HepG2 (cell line): ENCODE data around the gene ZNF500. TPM values are rescaled to one million over a fixed set of nuclear protein-coding genes. Genes with fewer than 3 reads are reported as not detected.

Source experiments
- ATAC-seq: fragments of 200-7000 bp; cut with Tn5 transposase; 3 replicates; pipeline ENCODE4 v1.9.1; 2020; ENCODE audit warnings: mild to moderate bottlenecking, moderate library complexity
- BruUV-seq: library from RNA; stranded (reverse); fragments of 400-500 nt; replicated peaks from 2 replicates; lab custom pipeline; 2021; lab: Mats Ljungman, UMichigan
- CTCF ChIA-PET: fragments of 300-600 bp; formaldehyde crosslinking; extraction: SDS; loops from one replicate; lab custom pipeline; 2021; ENCODE audit warnings: low total read pairs, inconsistent platforms, low intra/inter-chr PET ratio; lab: Yijun Ruan, JAX
- POLR2A ChIA-PET: fragments of 350-600 bp; sonication (Branson Sonifier 250); formaldehyde crosslinking; loops from one replicate; lab custom pipeline; 2020; ENCODE audit warnings: antibody characterized with exemption, inconsistent platforms; lab: Yijun Ruan, JAX
- DNase-seq: peaks from one replicate; pipeline ENCODE4 v3.0.0-alpha.2; 2015; ENCODE audit warnings: low spot score
- FAIRE-seq: peaks from 3 replicates; lab custom pipeline; 2011; peaks lifted over from hg19 to GRCh38; lab: Jason Lieb, UNC
- H2AFZ ChIP-seq: one replicate; pipeline ENCODE4 v1.6.1; 2011; ENCODE audit warnings: low read length, inconsistent platforms
- H3K27ac ChIP-seq: fragments of 300-600 bp; 3 replicates; pipeline ENCODE4 v1.8.0; 2011; ENCODE audit warnings: mixed run types, mild to moderate bottlenecking, mixed read lengths, low read length, inconsistent platforms; ENCODE audit not compliant: insufficient read depth; ENCODE audit errors: extremely low read length
- H3K27me3 ChIP-seq, 2 experiments: fragments of 200-600 bp in 1 of 2; 2 replicates in 1 of 2; 3 replicates in 1 of 2; pipeline versions ENCODE4 v1.6.0 to v1.8.0; 2011; ENCODE audit warnings: low read length in 2 of 2, mild to moderate bottlenecking in 2 of 2, moderate library complexity in 2 of 2, inconsistent platforms in 1 of 2; ENCODE audit not compliant: insufficient read depth in 2 of 2, control insufficient read depth in 1 of 2
- H3K36me3 ChIP-seq, 2 experiments: fragments of 200-600 bp in 1 of 2; replicated peaks in 1 of 2; 2 replicates in 1 of 2; 3 replicates in 1 of 2; pipeline versions ENCODE4 v1.5.1 to v1.8.0; 2011; ENCODE audit warnings: low read length in 2 of 2, inconsistent platforms in 1 of 2; ENCODE audit not compliant: insufficient read depth in 2 of 2, control insufficient read depth in 1 of 2
- H3K4me1 ChIP-seq: 2 replicates; pipeline ENCODE4 v1.5.1; 2012; ENCODE audit warnings: low read length, inconsistent platforms; ENCODE audit not compliant: insufficient read depth
- H3K4me2 ChIP-seq: 2 replicates; pipeline ENCODE4 v1.6.0; 2011; ENCODE audit warnings: low read depth, low read length, inconsistent platforms
- H3K4me3 ChIP-seq, 3 experiments: fragments of 200-600 bp in 1 of 3; sonication (generic), shearing (Covaris generic) in 1 of 3; replicated peaks in 1 of 3; 2 replicates each; pipeline ENCODE4 v1.5.1; 2011 to 2016; ENCODE audit warnings: low read length in 3 of 3, inconsistent platforms in 2 of 3, low read depth in 2 of 3, mild to moderate bottlenecking in 2 of 3, control low read depth in 1 of 3, mixed read lengths in 1 of 3; ENCODE audit not compliant: insufficient read depth in 1 of 3
- H3K79me2 ChIP-seq: one replicate; pipeline ENCODE4 v1.6.1; 2011; ENCODE audit warnings: low read length, inconsistent platforms; ENCODE audit not compliant: insufficient read depth
- H3K9ac ChIP-seq: 2 replicates; pipeline ENCODE4 v1.6.0; 2011; ENCODE audit warnings: mild to moderate bottlenecking, low read depth, low read length, inconsistent platforms; ENCODE audit not compliant: insufficient read depth
- H3K9me3 ChIP-seq: 2 replicates; pipeline ENCODE4 v1.5.1; 2012; ENCODE audit warnings: mild to moderate bottlenecking, low read length
- H4K20me1 ChIP-seq: 2 replicates; pipeline ENCODE4 v1.6.0; 2011; ENCODE audit warnings: inconsistent platforms, mild to moderate bottlenecking, low read length, moderate library complexity; ENCODE audit not compliant: insufficient read depth
- KAT2B ChIP-seq: fragments of 150-350 bp; IDR thresholded peaks from 2 replicates; pipeline ENCODE4 v1.6.1; 2014; ENCODE audit warnings: low read depth, low read length, borderline replicate concordance
- KMT2B ChIP-seq: IDR thresholded peaks from 2 replicates; pipeline ENCODE4 v1.6.1; 2016; ENCODE audit warnings: missing genetic modification reagents, missing compliant biosample characterization
- MEIS2 ChIP-seq: sonication (generic); formaldehyde crosslinking; IDR thresholded peaks from 2 replicates; pipeline ENCODE4 v1.9.0; 2021; ENCODE audit warnings: mild to moderate bottlenecking, missing genetic modification reagents
- NFE2L2 ChIP-seq: fragments of 150-350 bp; IDR thresholded peaks from 2 replicates; pipeline ENCODE4 v1.6.1; 2014; ENCODE audit warnings: low read length
- PHF5A ChIP-seq: IDR thresholded peaks from one replicate; pipeline ENCODE4 v1.6.1; 2018; ENCODE audit warnings: low read depth, missing genetic modification reagents; ENCODE audit not compliant: unreplicated experiment
- RFX3 ChIP-seq: IDR thresholded peaks from 2 replicates; pipeline ENCODE4 v1.6.1; 2016; ENCODE audit warnings: missing biosample characterization, missing genetic modification reagents
- ZNF772 ChIP-seq: sonication (generic); formaldehyde crosslinking; IDR thresholded peaks from 2 replicates; pipeline ENCODE4 v1.5.0; 2020; ENCODE audit warnings: mild to moderate bottlenecking, missing genetic modification reagents
- WGBS: methylation state at CpG from one replicate; pipeline ENCODE4 v1.1.6; 2017; ENCODE audit warnings: low lambda C conversion rate; 5-methylcytosine and 5-hydroxymethylcytosine counted together
- in situ Hi-C: cut with HindIII; loops from 2 replicates; pipeline ENCODE4 v1.10.0; 2017; ENCODE audit warnings: low pct_unique_long_range_greater_than_20kb; ENCODE audit not compliant: extremely low pct_ligation_motif_present
- intact Hi-C: fragments of 100-400 bp; cut with micrococcal nuclease; formaldehyde crosslinking; loops from one replicate; pipeline ENCODE4 v1.10.0; 2022; ENCODE audit not compliant: unreplicated experiment
- polyA plus RNA-seq, 8 experiments: library from polyadenylated mRNA; depleted of rRNA in 3 of 8; stranded (reverse) in 7 of 8; unstranded in 1 of 8; fragments of >200 nt; fragmentation: Illumina TruSeq in 4 of 8; extraction: Trizol in 4 of 8; gene quantifications; 2 replicates each; pipeline versions ENCODE4 v1.2.1 to v1.2.3, GENCODE V29; 2011 to 2016; ENCODE audit warnings: low read depth in 4 of 8, missing spikeins in 1 of 8, mixed read lengths in 1 of 8; ENCODE audit not compliant: insufficient read depth in 1 of 8
- total RNA-seq, 5 experiments: library from RNA; depleted of rRNA; stranded (reverse); fragments of >200 nt; fragmentation: Illumina TruSeq; extraction: Trizol; gene quantifications; 2 replicates each; pipeline ENCODE4 v1.2.3, GENCODE V29; 2016; ENCODE audit warnings: low read depth in 1 of 5
- TF ChIP-seq, protein P1 (sequence below): sonication (generic); formaldehyde crosslinking; conservative IDR thresholded peaks from 2 replicates; pipeline ENCODE4 v1.4.0; 2020; ENCODE audit warnings: missing genetic modification reagents
- TF ChIP-seq, protein P2 (sequence below): sonication (generic); formaldehyde crosslinking; IDR thresholded peaks from 2 replicates; pipeline ENCODE4 v1.8.0; 2022; ENCODE audit warnings: mild to moderate bottlenecking, missing genetic modification reagents
- TF ChIP-seq, protein P3 (sequence below): IDR thresholded peaks from 2 replicates; pipeline ENCODE4 v1.6.1; 2016; ENCODE audit warnings: low read depth, borderline replicate concordance
- TF ChIP-seq, protein P4 (sequence below), 2 experiments: IDR thresholded peaks; 2 replicates each; pipeline ENCODE4 v1.6.1; 2011 to 2012; ENCODE audit warnings: low read length in 2 of 2, borderline replicate concordance in 1 of 2, low read depth in 1 of 2, mild to moderate bottlenecking in 1 of 2, moderate library complexity in 1 of 2
- TF ChIP-seq, protein P5 (sequence below): IDR thresholded peaks from 2 replicates; pipeline ENCODE4 v1.6.1; 2016; ENCODE audit warnings: mild to moderate bottlenecking

Gene ZNF500
- total and polyA plus RNA-seq, 2 of the 13 experiments (the other 11 are each of a cell fraction or from before 2014, with no cell fraction given): 6.1 to 12.2 TPM

DNA sequence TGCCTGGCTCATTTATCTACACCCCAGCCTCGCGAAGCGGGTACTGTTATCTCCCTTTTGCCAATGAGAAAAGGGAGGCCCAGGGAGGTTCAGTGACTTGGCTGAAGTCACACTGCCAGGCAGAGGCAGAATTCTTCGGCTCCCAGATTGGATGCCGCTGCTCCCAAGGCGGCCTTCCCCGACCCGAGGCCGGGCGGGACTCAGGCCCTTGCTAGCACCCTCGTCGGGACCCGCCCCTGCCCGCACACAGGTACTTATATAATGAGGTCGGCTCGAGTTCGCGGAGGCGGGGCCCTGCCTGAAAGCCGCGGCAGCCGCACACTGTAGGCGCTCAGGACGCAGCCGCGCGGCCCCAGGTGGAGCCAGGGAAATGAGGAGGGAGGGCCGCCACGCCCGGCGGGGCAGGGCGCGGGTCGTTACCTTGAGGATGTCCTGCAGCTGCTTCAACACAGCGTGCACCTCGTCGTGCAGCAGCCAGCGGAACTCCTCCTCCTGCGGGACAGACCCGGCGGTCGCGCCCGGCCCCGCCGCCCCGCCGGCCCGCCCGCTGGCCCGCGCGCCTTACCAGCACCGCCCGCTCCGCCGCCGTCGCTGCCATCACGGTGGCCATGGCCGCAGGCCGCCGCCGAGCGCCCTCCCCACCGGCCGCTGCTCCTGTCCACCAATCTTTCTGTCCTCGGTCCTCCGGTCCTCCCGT is 35.1 kb upstream of the ZNF500 start, which contains the start of gene ROGDI:
Gene ROGDI (minus strand): TSS at position 672 of the 697 bp plus-strand sequence. CDS start 62 bp downstream, at position 610.
- DNase-seq (peak; percentile 80), FAIRE-seq (no peak), ATAC-seq (peak; percentile 66)
- CTCF ChIA-PET: no interaction called here
- peak within 1 kb of the TSS; percentile 93 for H3K4me2 ChIP-seq
- intact Hi-C loops: loop anchor here (2.0 to 5.0 kb wide), 2 partner anchors 35 to 70 kb away; partner anchors contain the start of genes ANKS3, DNAAF8 and ZNF500
- H3K4me3 ChIP-seq: peak within 1 kb of the TSS; percentile 88 to 90 (median 90)
- peak within 1 kb of the TSS; percentile 65 for H3K9ac ChIP-seq
- H3K4me1 ChIP-seq: peaks cover 24% of the 10 kb centered on the region
- no TSS peak for BruUV-seq
- peak within 1 kb of the TSS; percentile 20 for H2AFZ ChIP-seq
- H3K27me3 ChIP-seq: no peaks in the 10 kb centered on the region
- no peaks in the 10 kb centered on the region for H3K79me2 ChIP-seq
- WGBS: 0% methylated on average over 11 of the region's 70 CpGs
- peaks cover 0 to 22% of the 10 kb centered on the region in 2 experiments; a peak in 3 of 5 replicates for H3K36me3 ChIP-seq
- no peaks in the 10 kb centered on the region for H3K9me3 ChIP-seq
- POLR2A ChIA-PET: interaction anchor here (0.5 to 3.7 kb wide), 11 partner anchors 8 to 234 kb away, joined by 3 to 17 read pairs (median 5); partner anchors contain the start of genes ANKS3, DNAAF8, SEC14L5 and SEPTIN12
- in situ Hi-C loops: no loop called here
- H4K20me1 ChIP-seq: no peaks in the 10 kb centered on the region
- H3K27ac ChIP-seq: peak within 1 kb of the TSS; percentile 83
- TF ChIP-seq, protein P1, sequence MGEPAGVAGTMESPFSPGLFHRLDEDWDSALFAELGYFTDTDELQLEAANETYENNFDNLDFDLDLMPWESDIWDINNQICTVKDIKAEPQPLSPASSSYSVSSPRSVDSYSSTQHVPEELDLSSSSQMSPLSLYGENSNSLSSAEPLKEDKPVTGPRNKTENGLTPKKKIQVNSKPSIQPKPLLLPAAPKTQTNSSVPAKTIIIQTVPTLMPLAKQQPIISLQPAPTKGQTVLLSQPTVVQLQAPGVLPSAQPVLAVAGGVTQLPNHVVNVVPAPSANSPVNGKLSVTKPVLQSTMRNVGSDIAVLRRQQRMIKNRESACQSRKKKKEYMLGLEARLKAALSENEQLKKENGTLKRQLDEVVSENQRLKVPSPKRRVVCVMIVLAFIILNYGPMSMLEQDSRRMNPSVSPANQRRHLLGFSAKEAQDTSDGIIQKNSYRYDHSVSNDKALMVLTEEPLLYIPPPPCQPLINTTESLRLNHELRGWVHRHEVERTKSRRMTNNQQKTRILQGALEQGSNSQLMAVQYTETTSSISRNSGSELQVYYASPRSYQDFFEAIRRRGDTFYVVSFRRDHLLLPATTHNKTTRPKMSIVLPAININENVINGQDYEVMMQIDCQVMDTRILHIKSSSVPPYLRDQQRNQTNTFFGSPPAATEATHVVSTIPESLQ (CRISPR knock-in tag): no peak
- TF ChIP-seq KAT2B (no peak), ZNF772 (CRISPR knock-in tag) (peak; percentile 47; the same call in 1 of the 2 replicates), KMT2B (no peak), MEIS2 (peak; percentile 24; the same call in 1 of the 2 replicates), NFE2L2 (no peak), PHF5A (CRISPR knock-in tag) (no peak), RFX3 (CRISPR knock-in tag) (no peak)
- TF ChIP-seq, protein P2, sequence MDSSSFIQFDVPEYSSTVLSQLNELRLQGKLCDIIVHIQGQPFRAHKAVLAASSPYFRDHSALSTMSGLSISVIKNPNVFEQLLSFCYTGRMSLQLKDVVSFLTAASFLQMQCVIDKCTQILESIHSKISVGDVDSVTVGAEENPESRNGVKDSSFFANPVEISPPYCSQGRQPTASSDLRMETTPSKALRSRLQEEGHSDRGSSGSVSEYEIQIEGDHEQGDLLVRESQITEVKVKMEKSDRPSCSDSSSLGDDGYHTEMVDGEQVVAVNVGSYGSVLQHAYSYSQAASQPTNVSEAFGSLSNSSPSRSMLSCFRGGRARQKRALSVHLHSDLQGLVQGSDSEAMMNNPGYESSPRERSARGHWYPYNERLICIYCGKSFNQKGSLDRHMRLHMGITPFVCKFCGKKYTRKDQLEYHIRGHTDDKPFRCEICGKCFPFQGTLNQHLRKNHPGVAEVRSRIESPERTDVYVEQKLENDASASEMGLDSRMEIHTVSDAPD (CRISPR knock-in tag): no peak
- TF ChIP-seq, protein P3, sequence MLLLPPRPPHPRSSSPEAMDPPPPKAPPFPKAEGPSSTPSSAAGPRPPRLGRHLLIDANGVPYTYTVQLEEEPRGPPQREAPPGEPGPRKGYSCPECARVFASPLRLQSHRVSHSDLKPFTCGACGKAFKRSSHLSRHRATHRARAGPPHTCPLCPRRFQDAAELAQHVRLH (CRISPR knock-in tag): no peak
- TF ChIP-seq, protein P4, sequence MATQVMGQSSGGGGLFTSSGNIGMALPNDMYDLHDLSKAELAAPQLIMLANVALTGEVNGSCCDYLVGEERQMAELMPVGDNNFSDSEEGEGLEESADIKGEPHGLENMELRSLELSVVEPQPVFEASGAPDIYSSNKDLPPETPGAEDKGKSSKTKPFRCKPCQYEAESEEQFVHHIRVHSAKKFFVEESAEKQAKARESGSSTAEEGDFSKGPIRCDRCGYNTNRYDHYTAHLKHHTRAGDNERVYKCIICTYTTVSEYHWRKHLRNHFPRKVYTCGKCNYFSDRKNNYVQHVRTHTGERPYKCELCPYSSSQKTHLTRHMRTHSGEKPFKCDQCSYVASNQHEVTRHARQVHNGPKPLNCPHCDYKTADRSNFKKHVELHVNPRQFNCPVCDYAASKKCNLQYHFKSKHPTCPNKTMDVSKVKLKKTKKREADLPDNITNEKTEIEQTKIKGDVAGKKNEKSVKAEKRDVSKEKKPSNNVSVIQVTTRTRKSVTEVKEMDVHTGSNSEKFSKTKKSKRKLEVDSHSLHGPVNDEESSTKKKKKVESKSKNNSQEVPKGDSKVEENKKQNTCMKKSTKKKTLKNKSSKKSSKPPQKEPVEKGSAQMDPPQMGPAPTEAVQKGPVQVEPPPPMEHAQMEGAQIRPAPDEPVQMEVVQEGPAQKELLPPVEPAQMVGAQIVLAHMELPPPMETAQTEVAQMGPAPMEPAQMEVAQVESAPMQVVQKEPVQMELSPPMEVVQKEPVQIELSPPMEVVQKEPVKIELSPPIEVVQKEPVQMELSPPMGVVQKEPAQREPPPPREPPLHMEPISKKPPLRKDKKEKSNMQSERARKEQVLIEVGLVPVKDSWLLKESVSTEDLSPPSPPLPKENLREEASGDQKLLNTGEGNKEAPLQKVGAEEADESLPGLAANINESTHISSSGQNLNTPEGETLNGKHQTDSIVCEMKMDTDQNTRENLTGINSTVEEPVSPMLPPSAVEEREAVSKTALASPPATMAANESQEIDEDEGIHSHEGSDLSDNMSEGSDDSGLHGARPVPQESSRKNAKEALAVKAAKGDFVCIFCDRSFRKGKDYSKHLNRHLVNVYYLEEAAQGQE (IDR thresholded peaks at IDR 0.05; ENCODE audit: borderline replicate concordance in 1 of 2, low read depth in 1 of 2, low read length in 2 of 2): no peak
- TF ChIP-seq, protein P5, sequence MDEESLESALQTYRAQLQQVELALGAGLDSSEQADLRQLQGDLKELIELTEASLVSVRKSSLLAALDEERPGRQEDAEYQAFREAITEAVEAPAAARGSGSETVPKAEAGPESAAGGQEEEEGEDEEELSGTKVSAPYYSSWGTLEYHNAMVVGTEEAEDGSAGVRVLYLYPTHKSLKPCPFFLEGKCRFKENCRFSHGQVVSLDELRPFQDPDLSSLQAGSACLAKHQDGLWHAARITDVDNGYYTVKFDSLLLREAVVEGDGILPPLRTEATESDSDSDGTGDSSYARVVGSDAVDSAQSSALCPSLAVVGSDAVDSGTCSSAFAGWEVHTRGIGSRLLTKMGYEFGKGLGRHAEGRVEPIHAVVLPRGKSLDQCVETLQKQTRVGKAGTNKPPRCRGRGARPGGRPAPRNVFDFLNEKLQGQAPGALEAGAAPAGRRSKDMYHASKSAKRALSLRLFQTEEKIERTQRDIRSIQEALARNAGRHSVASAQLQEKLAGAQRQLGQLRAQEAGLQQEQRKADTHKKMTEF (CRISPR knock-in tag): peak; percentile 42; the same call in 1 of the 2 replicates
